ENCODE measurements around the gene MRPS16. TPM values are rescaled to one million over a fixed set of nuclear protein-coding genes. Genes with fewer than 3 reads are reported as not detected.

The MRPS16 gene
- polyA plus RNA-seq, 1 donor from 2014 or later, result 80.6 TPM

GRCh38 chr10:73215749-73216148 is 36.7 kb downstream of the MRPS16 start:
- no peaks in the 10 kb centered on the region for H4K20me1 ChIP-seq (ENCODE audit: insufficient read depth)
- H3K79me2 ChIP-seq (replicated peaks; ENCODE audit: insufficient read depth, low read length), result peaks cover 3% of the 10 kb centered on the region
- TF ChIP-seq EZH2 (IDR thresholded peaks at IDR 0.05; ENCODE audit: borderline replicate concordance, insufficient read depth, low read length, poor library complexity, severe bottlenecking) (no peak), RAD21 (conservative IDR thresholded peaks at IDR 0.05) (no peak), REST (IDR thresholded peaks at IDR 0.05; ENCODE audit: borderline replicate concordance) (no peak), EP300 (conservative IDR thresholded peaks at IDR 0.05; ENCODE audit: poor library complexity, severe bottlenecking) (no peak)
- H3F3A ChIP-seq (ENCODE audit: insufficient read depth, low read length, poor library complexity, severe bottlenecking), result no peaks in the 10 kb centered on the region
- H2AFZ ChIP-seq (ENCODE audit: low read depth, low read length), result no peak overlapping the region
- H3K4me3 ChIP-seq (ENCODE audit: low read length), result no peak overlapping the region
- no peak overlapping the region for H3K27ac ChIP-seq (ENCODE audit: low read length)
- H3K9me3 ChIP-seq (ENCODE audit: low read length), result no peaks in the 10 kb centered on the region
- no peaks in the 10 kb centered on the region for H3K9me2 ChIP-seq (ENCODE audit: insufficient read depth, low read length)
- H3K27me3 ChIP-seq (ENCODE audit: insufficient read depth, low read depth, low read length), result no peaks in the 10 kb centered on the region
- H3K9ac ChIP-seq (ENCODE audit: low read length), result no peak overlapping the region
- H3K36me3 ChIP-seq (ENCODE audit: insufficient read depth, low read length), result peaks cover 4% of the 10 kb centered on the region
- H3K4me2 ChIP-seq (ENCODE audit: low read length), result no peak overlapping the region

GRCh38 chr10:73211106-73211811 is 41.2 kb downstream of the MRPS16 start:
- no peak overlapping the region for H3K27ac ChIP-seq (ENCODE audit: low read length)
- no peaks in the 10 kb centered on the region for H3K27me3 ChIP-seq (ENCODE audit: insufficient read depth, low read depth, low read length)
- no peaks in the 10 kb centered on the region for H3K36me3 ChIP-seq (ENCODE audit: insufficient read depth, low read length)
- H3K79me2 ChIP-seq (replicated peaks; ENCODE audit: insufficient read depth, low read length), result peaks cover 3% of the 10 kb centered on the region
- no peak overlapping the region for H3K4me2 ChIP-seq (ENCODE audit: low read length)
- H3K9ac ChIP-seq (ENCODE audit: low read length), result no peak overlapping the region
- TF ChIP-seq REST (IDR thresholded peaks at IDR 0.05; ENCODE audit: borderline replicate concordance) (no peak), CTCF (IDR thresholded peaks at IDR 0.05; ENCODE audit: poor library complexity, severe bottlenecking) (no peak), TAF1 (IDR thresholded peaks at IDR 0.05; ENCODE audit: low read depth) (no peak), RAD21 (conservative IDR thresholded peaks at IDR 0.05) (no peak), POLR2AphosphoS5 (IDR thresholded peaks at IDR 0.05) (no peak)
- no peaks in the 10 kb centered on the region for H3K9me3 ChIP-seq (ENCODE audit: low read length)
- no peaks in the 10 kb centered on the region for H4K20me1 ChIP-seq (ENCODE audit: insufficient read depth)
- H2AFZ ChIP-seq (ENCODE audit: low read depth, low read length), result no peak overlapping the region
- no peak overlapping the region for H3K4me3 ChIP-seq (ENCODE audit: low read length)
- H3K9me2 ChIP-seq (ENCODE audit: insufficient read depth, low read length), result no peaks in the 10 kb centered on the region
- no peaks in the 10 kb centered on the region for H3F3A ChIP-seq (ENCODE audit: insufficient read depth, low read length, poor library complexity, severe bottlenecking)
